GM12891 (cell line): ENCODE results near the gene PDGFRA.
"Not testable (repeated sequence)": the region's sequence is repeated elsewhere in the genome, so short reads cannot be mapped to it uniquely, and the experiment has no call there.

Source experiments
- DNase-seq: peaks from one replicate; pipeline ENCODE4 v3.0.0; 2011; ENCODE audit warnings: low spot score; ENCODE audit not compliant: insufficient read length
- FAIRE-seq: peaks from 2 replicates; lab custom pipeline; 2011; peaks lifted over from hg19 to GRCh38; lab: Jason Lieb, UNC
- PAX5 ChIP-seq: IDR thresholded peaks from 2 replicates; pipeline ENCODE4 v1.6.1; 2011; ENCODE audit warnings: low read length, moderate library complexity, mild to moderate bottlenecking; ENCODE audit not compliant: insufficient read depth, severe bottlenecking
- POLR2A ChIP-seq: IDR thresholded peaks from 2 replicates; pipeline ENCODE4 v1.6.1; 2011; ENCODE audit warnings: low read depth, low read length, control low read depth
- POLR2AphosphoS5 ChIP-seq: IDR thresholded peaks from 2 replicates; pipeline ENCODE4 v1.6.1; 2011; ENCODE audit warnings: low read depth, low read length, control low read depth
- POU2F2 ChIP-seq: IDR thresholded peaks from 2 replicates; pipeline ENCODE4 v1.6.1; 2011; ENCODE audit warnings: low read depth, mild to moderate bottlenecking, control low read depth, low read length, moderate library complexity
- SPI1 ChIP-seq: IDR thresholded peaks from 2 replicates; pipeline ENCODE4 v1.6.1; 2011; ENCODE audit warnings: low read depth, low read length, control low read depth
- TAF1 ChIP-seq: IDR thresholded peaks from 2 replicates; pipeline ENCODE4 v1.6.1; 2011; ENCODE audit warnings: low read depth, low read length, control low read depth

PDGFRA gene

DNA sequence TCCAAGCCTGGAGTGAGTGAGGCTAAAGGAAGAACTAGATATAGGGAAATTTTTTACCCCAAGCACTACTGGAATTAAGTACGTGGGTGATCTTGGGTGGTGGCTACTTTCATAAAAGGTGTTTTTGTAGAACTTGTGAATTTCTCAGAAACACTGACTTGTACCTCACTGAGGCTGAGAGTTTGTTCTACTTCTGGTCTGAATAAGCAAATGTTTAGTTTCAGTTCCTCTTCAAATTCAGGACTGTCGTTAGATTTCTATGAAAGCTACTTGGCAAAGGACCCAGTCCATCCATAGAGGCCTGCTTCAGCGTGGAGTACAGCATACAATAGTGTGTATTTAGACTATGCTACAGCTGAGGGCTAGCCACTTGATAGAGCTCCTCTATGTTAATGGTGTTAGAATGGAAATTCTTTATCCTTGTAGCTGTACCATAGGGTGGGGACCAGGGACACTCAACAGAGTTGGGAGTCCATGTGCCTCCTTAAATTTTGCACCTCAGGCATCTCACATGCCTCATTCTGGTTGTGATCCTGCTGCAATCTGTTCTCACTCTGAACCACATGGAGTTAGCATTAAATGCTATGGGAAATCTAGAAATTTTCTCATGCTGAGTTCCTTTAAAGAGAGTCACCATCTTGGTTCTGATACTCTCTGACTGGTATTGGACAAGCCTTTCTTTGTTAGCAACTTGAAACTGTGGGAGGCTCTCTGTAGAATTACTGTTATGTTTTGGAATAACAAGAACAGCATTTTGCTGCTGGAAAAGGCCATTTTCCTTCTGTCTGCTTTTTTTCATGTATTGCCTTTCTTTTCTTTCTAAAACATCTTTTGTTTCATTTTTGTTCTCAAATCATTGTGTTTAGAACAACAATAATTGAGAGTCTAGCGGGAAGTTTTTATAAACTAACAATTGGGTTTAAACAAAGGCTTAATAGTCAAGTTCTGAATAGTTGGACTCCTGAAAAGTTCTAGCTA is 86.8 kb downstream of the PDGFRA start:
- DNase-seq: peak; percentile 39
- TF ChIP-seq TAF1 (no peak), PAX5 (no peak), POLR2A (no peak), POU2F2 (peak; percentile 76; the same call in 1 of the 2 replicates), SPI1 (peak; percentile 100), POLR2AphosphoS5 (no peak)
- peak; percentile 88 for FAIRE-seq

DNA sequence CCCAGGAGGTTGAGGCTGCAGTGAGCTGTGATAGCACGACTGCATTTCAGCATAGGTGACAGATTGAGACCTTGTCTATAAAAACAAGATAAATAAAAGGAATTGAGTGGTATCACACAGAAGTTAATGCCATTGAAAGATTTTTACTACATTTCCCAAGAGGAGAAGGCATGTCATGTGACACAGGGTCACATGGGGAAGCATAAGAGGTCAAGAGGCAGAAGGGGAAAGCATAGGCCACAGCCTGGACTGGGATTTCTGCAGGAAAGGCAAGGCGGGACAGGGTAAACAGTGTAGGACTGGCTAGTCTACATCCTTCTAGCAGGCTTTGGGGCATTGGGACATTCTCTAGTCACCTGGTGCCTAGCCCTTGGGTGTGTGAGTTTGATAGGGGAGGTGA is 88.6 kb downstream of the PDGFRA start:
- TF ChIP-seq POLR2A (no peak), SPI1 (no peak), TAF1 (no peak), POU2F2 (no peak), POLR2AphosphoS5 (no peak), PAX5 (no peak)
- DNase-seq (no peak), FAIRE-seq (no peak)

DNA sequence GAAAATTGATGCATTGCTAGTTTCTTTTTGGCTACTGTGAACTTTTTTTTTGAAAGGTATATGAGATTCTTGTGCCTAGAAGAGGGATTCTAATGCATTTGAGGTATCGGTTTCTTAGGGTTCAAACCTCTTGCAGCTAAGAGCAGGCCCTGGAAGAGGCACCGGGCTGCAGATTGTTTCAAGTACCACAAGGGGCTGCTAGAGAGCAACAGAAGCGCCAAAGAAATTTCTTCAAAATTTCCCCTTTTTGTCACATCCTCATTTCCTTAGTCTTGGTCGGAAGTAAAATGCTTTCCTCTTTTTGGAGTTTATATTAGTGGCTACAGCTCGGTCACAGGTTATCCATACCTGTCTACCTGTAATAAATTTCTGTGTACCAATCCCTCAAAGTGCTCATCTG is 89.8 kb downstream of the PDGFRA start:
- peak; percentile 17 for DNase-seq

DNA sequence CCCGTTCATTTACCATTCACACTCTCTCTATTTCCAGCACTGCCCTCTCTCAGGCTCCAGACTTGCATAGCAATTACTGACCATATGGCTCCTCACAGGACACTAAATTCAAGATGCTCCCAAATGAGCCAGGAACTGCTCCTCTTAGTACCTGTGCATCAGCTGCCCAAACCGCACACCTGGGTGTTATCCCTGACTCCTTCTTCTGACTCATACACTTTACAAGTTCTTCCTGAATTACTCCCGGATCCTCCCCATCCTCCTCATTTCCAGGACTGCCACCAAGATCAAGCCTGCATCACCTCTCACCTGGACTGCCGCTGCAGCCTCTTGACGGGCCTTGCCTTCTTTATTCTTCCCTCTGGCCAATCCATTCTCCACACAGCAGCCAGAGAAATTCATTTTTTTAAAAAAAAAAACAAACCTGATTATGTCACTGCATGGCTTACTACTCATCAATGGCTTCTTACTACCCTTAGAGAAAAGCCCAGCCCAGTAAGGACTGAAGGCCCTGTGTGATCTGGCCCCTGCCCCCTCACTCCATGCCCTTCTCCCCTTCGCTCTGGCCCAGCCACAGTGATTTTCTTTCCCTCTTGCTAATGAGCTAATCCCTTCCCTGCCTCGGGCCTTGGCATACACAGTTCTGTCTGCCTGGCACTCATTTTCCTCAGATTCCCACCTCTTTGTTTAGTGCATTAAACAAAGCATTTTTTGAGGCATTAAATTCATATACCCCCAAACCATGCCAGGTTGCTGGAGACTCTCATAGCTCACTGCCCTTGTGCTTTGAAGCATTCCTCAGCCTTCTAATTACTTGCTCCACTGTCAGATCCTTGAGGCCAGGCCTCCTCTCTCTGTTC is 92.0 kb downstream of the PDGFRA start:
- no peak for TF ChIP-seq POLR2AphosphoS5
- TF ChIP-seq PAX5: no peak
- TF ChIP-seq SPI1: no peak
- no peak for TF ChIP-seq POLR2A
- TF ChIP-seq POU2F2: no peak
- no peak for TF ChIP-seq TAF1
- FAIRE-seq (no peak), DNase-seq (no peak)

More for the DNA sequence above, 89.8 kb downstream of the PDGFRA start:
- TF ChIP-seq POLR2AphosphoS5 (no peak), SPI1 (peak; percentile 49), PAX5 (no peak), TAF1 (no peak)
- FAIRE-seq: no peak

DNA sequence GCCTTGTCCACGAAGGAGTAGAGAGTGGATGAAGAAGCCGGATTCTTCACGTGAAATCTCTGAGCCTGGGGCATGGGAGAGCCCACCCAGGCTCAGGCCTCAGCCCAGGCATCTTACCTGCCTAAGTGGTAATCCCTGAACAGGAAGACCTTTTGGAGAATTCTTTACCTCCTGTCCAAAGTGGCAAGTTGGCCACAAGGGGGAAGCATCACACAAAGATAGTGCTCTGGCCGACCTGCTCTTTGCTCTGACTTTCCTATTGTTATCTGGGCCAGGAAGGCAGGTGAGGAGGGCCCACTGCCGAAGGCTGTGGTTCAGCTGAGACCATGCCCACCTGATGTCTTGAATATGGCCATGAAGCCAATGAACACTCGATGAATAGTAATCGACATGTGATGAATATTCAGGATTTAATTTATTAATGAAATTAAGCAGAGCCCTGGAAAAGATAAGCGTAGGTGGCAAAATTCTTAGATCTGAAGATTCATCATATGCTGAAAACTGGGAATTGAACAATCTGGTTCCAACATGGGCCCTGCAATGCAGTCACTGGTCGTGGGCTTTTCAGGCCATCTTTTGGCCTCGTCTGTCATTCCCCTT is 93.8 kb downstream of the PDGFRA start:
- FAIRE-seq: peak; percentile 93
- peak; percentile 58 for DNase-seq
- TF ChIP-seq POU2F2 (no peak), SPI1 (no peak), PAX5 (no peak), TAF1 (no peak), POLR2A (no peak), POLR2AphosphoS5 (no peak)

DNA sequence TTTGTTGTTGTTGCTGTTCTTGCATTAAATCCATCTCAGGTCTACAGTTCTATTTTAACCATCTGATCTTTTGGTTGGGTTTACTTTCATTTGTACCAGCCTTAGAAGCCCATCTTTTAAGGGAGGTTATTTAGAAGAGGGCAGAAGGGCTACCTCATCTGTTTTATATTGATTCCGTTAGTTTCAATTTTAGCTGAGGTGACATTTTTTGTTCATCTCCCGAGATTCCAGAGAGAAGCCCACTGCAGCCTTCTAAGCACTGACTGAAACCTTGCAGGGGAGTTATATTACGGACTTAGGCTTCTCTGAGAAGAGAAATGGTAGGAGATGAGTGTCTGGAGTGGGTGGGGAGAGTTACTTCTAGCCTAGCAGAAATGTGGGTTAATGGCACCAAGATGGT is 101.8 kb downstream of the PDGFRA start:
- TF ChIP-seq POLR2AphosphoS5 (no peak), POU2F2 (no peak), PAX5 (no peak), SPI1 (no peak)
- FAIRE-seq: no peak

DNA sequence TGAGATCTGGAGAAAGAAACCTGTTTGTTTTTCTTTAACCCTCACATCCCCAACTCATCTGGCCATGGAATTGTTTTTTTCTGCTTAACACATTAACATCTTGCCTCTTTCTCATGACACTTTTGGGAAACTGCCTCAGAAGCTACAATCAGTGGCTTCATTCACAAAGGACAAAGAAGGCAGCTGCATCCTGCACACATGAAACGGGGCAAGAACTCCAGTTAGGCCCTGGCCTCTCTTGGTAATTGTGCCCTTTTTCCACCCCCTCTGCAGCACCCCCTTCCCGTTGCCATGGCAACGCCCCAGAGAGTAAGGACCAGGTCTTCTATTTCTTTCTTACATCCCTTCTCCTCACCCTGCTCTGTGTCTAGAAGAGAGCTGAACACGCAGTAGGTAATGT is 103.4 kb downstream of the PDGFRA start:
- DNase-seq: no peak
- TF ChIP-seq SPI1: no peak
- no peak for TF ChIP-seq POU2F2
- TF ChIP-seq PAX5: no peak
- TF ChIP-seq TAF1: no peak
- no peak for TF ChIP-seq POLR2A
- TF ChIP-seq POLR2AphosphoS5: no peak
- no peak for FAIRE-seq

More for the DNA sequence above, 101.8 kb downstream of the PDGFRA start:
- DNase-seq: no peak

DNA sequence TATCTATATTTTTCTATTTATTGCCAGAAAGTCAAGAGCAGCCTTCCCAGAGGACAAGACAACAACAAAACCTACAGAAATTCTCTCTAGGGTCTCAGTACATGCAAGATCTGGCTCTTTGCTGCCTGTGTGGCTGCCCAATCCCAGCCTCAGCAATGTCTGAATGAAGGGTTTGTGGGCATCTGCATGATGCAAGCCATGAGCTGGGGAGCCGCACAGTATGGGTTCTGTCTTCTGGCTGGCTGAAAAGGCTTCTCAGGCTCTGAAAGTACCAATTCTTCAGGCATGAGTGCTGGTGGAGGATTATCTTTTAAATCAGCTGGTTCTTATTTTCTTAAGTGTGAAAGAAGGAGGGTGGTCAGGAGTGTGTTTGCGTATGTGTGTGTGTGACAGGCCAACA is 104.6 kb downstream of the PDGFRA start:
- FAIRE-seq: no peak
- DNase-seq: no peak

DNA sequence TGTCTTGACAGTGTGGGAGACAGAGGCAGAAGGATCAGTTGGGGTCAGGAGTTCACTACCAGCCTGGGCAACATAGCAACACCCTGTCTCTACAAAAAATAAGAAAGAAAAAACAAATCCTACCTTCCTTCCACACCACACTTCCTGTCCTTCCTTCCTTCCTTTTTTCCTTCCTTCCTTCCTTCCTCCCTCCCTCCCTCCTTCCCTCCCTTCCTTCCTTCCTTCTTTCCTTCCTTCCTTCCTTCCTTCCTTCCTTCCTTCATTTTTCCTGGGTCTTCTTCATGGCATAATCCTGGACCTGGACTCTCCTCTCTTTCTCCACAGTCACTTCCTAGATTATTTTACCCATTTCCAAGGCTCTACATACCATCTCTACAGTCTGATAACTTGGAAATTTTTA is 105.7 kb downstream of the PDGFRA start:
- DNase-seq, FAIRE-seq: not testable (repeated sequence)

More for the DNA sequence above, 104.6 kb downstream of the PDGFRA start:
- TF ChIP-seq TAF1 (no peak), POLR2AphosphoS5 (no peak), POU2F2 (no peak), SPI1 (no peak), PAX5 (no peak)
